ENCODE measurements around the gene PTMS. TPM values are rescaled to one million over a fixed set of nuclear protein-coding genes. Genes with fewer than 3 reads are reported as not detected.

Gene PTMS
- total RNA-seq, 1 experiment from 2014 or later = 633 TPM

DNA sequence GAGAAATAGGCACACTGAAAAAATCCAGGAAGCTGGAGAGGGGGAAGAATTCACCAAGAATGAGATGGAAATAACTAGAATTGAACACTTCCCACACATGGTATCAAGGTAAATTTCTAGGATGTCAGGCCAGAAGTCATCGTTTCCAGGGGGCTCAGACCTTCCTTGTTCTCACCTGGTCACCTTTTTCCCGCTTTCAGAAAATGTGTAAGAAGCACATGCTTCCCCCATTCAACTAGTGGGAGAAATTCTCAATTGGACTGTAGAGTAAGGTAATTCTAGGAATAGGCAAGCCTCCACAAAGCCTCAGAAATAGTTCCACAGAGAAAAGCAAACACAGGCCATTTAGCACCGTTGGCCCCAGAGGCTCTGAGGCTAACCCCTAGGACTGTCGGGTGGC is 2.8 kb upstream of the PTMS start:
- peak overlapping the region; percentile 70 for H2AFZ ChIP-seq
- H3K36me3 ChIP-seq (ENCODE audit: low read depth) = no peaks in the 10 kb centered on the region
- H3K4me1 ChIP-seq (replicated peaks; ENCODE audit: insufficient read depth) = peaks cover 30% of the 10 kb centered on the region
- DNase-seq = no peak
- BruUV-seq (replicated peaks) = no TSS peak
- H3K9me3 ChIP-seq (ENCODE audit: insufficient read depth, low read depth) = no peaks in the 10 kb centered on the region
- no peaks in the 10 kb centered on the region for H3K9me2 ChIP-seq (ENCODE audit: insufficient read depth)
- H3K4me2 ChIP-seq = peak overlapping the region; percentile 77
- H3K27me3 ChIP-seq (ENCODE audit: insufficient read depth, low read depth) = no peaks in the 10 kb centered on the region
- peak overlapping the region; percentile 21; the same call in 1 of the 2 replicates for H3K4me3 ChIP-seq
- H3K79me2 ChIP-seq (ENCODE audit: low read depth) = peaks cover 15% of the 10 kb centered on the region
- CTCF ChIA-PET = interaction anchor here (0.6 to 2.0 kb wide), 3 partner anchors 10 to 88 kb away, joined by 3 to 10 read pairs (median 5); partner anchors contain the start of genes CDCA3 and MLF2
- intact Hi-C loops (cut with micrococcal nuclease; ENCODE audit: unreplicated experiment) = no loop called here
- no peak overlapping the region for H3K27ac ChIP-seq
- no peak for TF ChIP-seq EZH2 (IDR thresholded peaks at IDR 0.05; ENCODE audit: low read depth)
- TF ChIP-seq, protein P1, sequence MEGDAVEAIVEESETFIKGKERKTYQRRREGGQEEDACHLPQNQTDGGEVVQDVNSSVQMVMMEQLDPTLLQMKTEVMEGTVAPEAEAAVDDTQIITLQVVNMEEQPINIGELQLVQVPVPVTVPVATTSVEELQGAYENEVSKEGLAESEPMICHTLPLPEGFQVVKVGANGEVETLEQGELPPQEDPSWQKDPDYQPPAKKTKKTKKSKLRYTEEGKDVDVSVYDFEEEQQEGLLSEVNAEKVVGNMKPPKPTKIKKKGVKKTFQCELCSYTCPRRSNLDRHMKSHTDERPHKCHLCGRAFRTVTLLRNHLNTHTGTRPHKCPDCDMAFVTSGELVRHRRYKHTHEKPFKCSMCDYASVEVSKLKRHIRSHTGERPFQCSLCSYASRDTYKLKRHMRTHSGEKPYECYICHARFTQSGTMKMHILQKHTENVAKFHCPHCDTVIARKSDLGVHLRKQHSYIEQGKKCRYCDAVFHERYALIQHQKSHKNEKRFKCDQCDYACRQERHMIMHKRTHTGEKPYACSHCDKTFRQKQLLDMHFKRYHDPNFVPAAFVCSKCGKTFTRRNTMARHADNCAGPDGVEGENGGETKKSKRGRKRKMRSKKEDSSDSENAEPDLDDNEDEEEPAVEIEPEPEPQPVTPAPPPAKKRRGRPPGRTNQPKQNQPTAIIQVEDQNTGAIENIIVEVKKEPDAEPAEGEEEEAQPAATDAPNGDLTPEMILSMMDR (conservative IDR thresholded peaks at IDR 0.05) = no peak
- POLR2A ChIA-PET (ENCODE audit: unreplicated experiment) = interaction anchor here (0.6 kb wide), 1 partner anchor 131 kb away, joined by 6 read pairs; no protein-coding TSS in a partner anchor
- H4K20me1 ChIP-seq (ENCODE audit: insufficient read depth) = peaks cover 8% of the 10 kb centered on the region; the same call in 1 of the 2 replicates
- H3F3A ChIP-seq (ENCODE audit: insufficient read depth, low read depth) = peaks cover 23% of the 10 kb centered on the region

DNA sequence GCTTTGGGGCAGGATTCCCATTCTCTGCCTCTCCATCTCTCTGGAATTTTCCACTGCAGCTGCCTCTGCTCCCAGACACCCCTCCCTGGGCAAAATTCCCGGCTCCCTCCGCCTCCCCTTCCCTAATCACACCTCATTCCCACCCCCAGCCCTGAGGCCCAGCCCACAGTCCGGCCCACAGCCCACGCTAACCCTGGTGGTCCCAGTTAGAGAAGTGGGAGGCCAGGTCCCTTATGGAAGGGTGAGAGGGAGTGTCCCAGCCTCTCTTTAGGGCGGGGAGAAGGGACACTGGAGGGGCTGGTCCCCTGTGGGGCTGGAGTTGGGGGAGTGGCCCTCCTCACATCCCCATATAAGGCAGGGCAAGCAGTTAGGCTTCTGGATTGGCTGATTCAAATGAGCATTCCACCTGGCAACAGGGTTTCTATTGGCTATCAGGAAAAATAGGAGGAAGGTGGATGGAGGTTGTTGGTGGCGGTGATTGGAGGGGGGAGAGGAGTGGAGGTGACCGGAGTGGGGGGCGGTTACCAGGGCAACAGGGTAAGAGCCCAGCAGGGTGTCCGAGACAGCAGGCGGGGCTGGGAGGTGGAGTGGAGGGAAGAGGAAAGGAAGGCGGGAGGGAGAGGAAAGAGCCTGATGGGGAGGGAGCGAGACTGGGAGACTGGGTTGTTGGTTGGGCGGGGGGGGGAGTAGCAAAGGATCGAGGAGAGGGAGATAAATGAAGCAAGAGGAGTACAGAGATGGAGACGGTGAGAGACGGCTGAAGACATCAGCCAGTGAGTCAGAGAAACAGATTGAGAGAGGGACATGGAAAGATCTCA is 1.9 kb upstream of the PTMS start:
- peak; percentile 97 to 98 for DNase-seq
- BruUV-seq (replicated peaks) = no TSS peak
- Histone ChIP-seq H3K79me2 (ENCODE audit: low read depth) (peaks cover 23% of the 10 kb centered on the region), H3K4me2 (peak overlapping the region; percentile 77), H3K36me3 (ENCODE audit: low read depth) (no peaks in the 10 kb centered on the region), H3K9me2 (ENCODE audit: insufficient read depth) (no peaks in the 10 kb centered on the region), H4K20me1 (ENCODE audit: insufficient read depth) (peaks cover 16% of the 10 kb centered on the region; the same call in 1 of the 2 replicates), H3K27me3 (ENCODE audit: insufficient read depth, low read depth) (no peaks in the 10 kb centered on the region), H3K9me3 (ENCODE audit: insufficient read depth, low read depth) (no peaks in the 10 kb centered on the region), H3K4me1 (replicated peaks; ENCODE audit: insufficient read depth) (peaks cover 36% of the 10 kb centered on the region), H3F3A (ENCODE audit: insufficient read depth, low read depth) (peaks cover 23% of the 10 kb centered on the region), H3K27ac (no peak overlapping the region; the same call in 1 of the 2 replicates), H2AFZ (peak overlapping the region; percentile 70), H3K4me3 (peak overlapping the region; percentile 21; the same call in 1 of the 2 replicates)
- intact Hi-C loops (cut with micrococcal nuclease; ENCODE audit: unreplicated experiment) = loop anchor here (1.0 to 2.0 kb wide), 3 partner anchors 11 to 151 kb away; partner anchors contain the start of genes MLF2 and ZNF384
- CTCF ChIA-PET = interaction anchor here (0.7 to 4.8 kb wide), 3 partner anchors 11 to 87 kb away, joined by 3 to 83 read pairs (median 10); partner anchors contain the start of genes CDCA3 and MLF2
- POLR2A ChIA-PET (ENCODE audit: unreplicated experiment) = interaction anchor here (0.6 to 0.7 kb wide), 2 partner anchors 11 to 132 kb away, joined by 3 to 6 read pairs; partner anchors contain the start of gene MLF2
- TF ChIP-seq, protein P1 (conservative IDR thresholded peaks at IDR 0.05) = no peak
- TF ChIP-seq EZH2 (IDR thresholded peaks at IDR 0.05; ENCODE audit: low read depth) = no peak

DNA sequence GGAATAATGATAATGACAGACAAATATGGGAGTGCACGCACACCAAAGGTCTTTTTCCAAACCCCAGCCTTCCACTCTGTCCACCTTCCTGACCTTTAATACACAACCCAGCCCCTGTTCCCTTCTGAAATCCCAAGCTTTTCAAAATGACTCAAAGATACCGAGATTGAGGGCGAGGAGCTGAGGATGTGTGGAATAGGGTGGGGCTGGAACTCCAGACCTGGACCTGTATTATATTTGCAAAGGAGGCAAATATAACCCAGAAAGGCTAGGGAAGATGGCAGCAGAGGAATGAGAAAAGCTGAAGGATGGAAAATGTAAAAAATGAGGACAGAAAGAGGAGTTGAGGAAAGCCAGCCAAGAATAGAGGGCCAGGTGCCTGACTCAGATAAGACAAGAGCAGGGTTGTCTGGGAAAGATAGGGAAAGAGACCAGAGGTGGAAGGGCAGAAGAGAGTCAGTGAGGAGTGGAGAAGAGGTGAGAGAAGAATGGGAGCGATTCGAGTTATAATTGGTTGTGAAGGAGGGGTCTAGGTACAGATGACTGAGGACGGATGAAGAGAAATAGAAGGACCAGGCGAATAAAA is 1.0 kb upstream of the PTMS start:
- peaks cover 36% of the 10 kb centered on the region for H3K4me1 ChIP-seq (replicated peaks; ENCODE audit: insufficient read depth)
- peaks cover 33% of the 10 kb centered on the region for H3F3A ChIP-seq (ENCODE audit: insufficient read depth, low read depth)
- H3K36me3 ChIP-seq (ENCODE audit: low read depth) = no peaks in the 10 kb centered on the region
- peak overlapping the region; percentile 70; the same call in 1 of the 2 replicates for H3K4me3 ChIP-seq
- TF ChIP-seq EZH2 (IDR thresholded peaks at IDR 0.05; ENCODE audit: low read depth) = no peak
- TF ChIP-seq, protein P1 (conservative IDR thresholded peaks at IDR 0.05) = no peak
- CTCF ChIA-PET = interaction anchor here (0.6 to 4.8 kb wide), 4 partner anchors 12 to 306 kb away, joined by 3 to 83 read pairs (median 10); partner anchors contain the start of genes CDCA3, LPAR5, MLF2 and USP5
- no peaks in the 10 kb centered on the region for H3K27me3 ChIP-seq (ENCODE audit: insufficient read depth, low read depth)
- peaks cover 25% of the 10 kb centered on the region for H3K79me2 ChIP-seq (ENCODE audit: low read depth)
- H4K20me1 ChIP-seq (ENCODE audit: insufficient read depth) = peaks cover 19% of the 10 kb centered on the region; the same call in 1 of the 2 replicates
- peak overlapping the region; percentile 17; the same call in 1 of the 2 replicates for H3K27ac ChIP-seq
- DNase-seq = no peak
- peak overlapping the region; percentile 52; the same call in 1 of the 2 replicates for H2AFZ ChIP-seq
- POLR2A ChIA-PET (ENCODE audit: unreplicated experiment) = interaction anchor here (0.6 to 2.6 kb wide), 5 partner anchors 12 to 711 kb away, joined by 3 to 59 read pairs (median 9); partner anchors contain the start of genes CDCA3, MLF2 and USP5
- no peaks in the 10 kb centered on the region for H3K9me2 ChIP-seq (ENCODE audit: insufficient read depth)
- intact Hi-C loops (cut with micrococcal nuclease; ENCODE audit: unreplicated experiment) = loop anchor here (2.0 kb wide), 1 partner anchor 76 kb away; the partner anchor contains the start of gene ZNF384
- H3K4me2 ChIP-seq = peak overlapping the region; percentile 77
- H3K9me3 ChIP-seq (ENCODE audit: insufficient read depth, low read depth) = no peaks in the 10 kb centered on the region
- BruUV-seq (replicated peaks) = no TSS peak

Data from PC-9 (cell line).